NCI-H510A treated with DMSO at 0.1 percent for 48 hours (cell line): ENCODE results near the gene ZNF274.
"Not testable (repeated sequence)": the region's sequence is repeated elsewhere in the genome, so short reads cannot be mapped to it uniquely, and the experiment has no call there.

Experiments
- DNase-seq: peaks from one replicate; lab custom pipeline; 2025; lab: John Stamatoyannopoulos, UW

Gene ZNF274

GRCh38 chr19:58182989-58183816 is at the start of gene ZNF274:
TSS of gene ZNF274 (plus strand) at chr19:58183061. CDS start at chr19:58183966, 905 bp downstream.
- DNase-seq = peak; percentile 72

- no peak for DNase-seq
Measured at GRCh38 chr19:58134244-58134643, 48.6 kb upstream of the ZNF274 start.

- DNase-seq = no peak
Measured at GRCh38 chr19:58145849-58146248, 37.0 kb upstream of the ZNF274 start.

GRCh38 chr19:58147475-58147874 is 35.4 kb upstream of the ZNF274 start:
- not testable (repeated sequence) for DNase-seq

GRCh38 chr19:58150328-58150921 is 32.4 kb upstream of the ZNF274 start, which contains the start of gene ZNF329:
TSS of gene ZNF329 (minus strand) at chr19:58150789. CDS start at chr19:58129503, 21,286 bp downstream.
- peak; percentile 64 for DNase-seq

GRCh38 chr19:58153386-58153785 is 29.5 kb upstream of the ZNF274 start:
- DNase-seq = no peak

GRCh38 chr19:58154287-58154678 is 28.6 kb upstream of the ZNF274 start:
- no peak for DNase-seq

- DNase-seq = peak; percentile 71
Measured at GRCh38 chr19:58154679-58155648, 27.9 kb upstream of the ZNF274 start.

GRCh38 chr19:58157045-58157728 is 25.7 kb upstream of the ZNF274 start:
- DNase-seq = no peak

GRCh38 chr19:58166268-58166667 is 16.6 kb upstream of the ZNF274 start:
- no peak for DNase-seq

GRCh38 chr19:58166708-58167280 is 16.1 kb upstream of the ZNF274 start:
- DNase-seq = no peak

- no peak for DNase-seq
Measured at GRCh38 chr19:58170860-58171259, 12.0 kb upstream of the ZNF274 start.

- no peak for DNase-seq
Measured at GRCh38 chr19:58181902-58182576, 822 bp upstream of the ZNF274 start.

- no peak for DNase-seq
Measured at GRCh38 chr19:58182577-58182988, 278 bp upstream of the ZNF274 start.

- no peak for DNase-seq
Measured at GRCh38 chr19:58183817-58184215, 955 bp downstream of the ZNF274 start.

GRCh38 chr19:58196901-58197616 is 14.2 kb downstream of the ZNF274 start:
- no peak for DNase-seq

GRCh38 chr19:58203814-58204475 is 21.1 kb downstream of the ZNF274 start:
- no peak for DNase-seq

- no peak for DNase-seq
Measured at GRCh38 chr19:58204566-58204965, 21.7 kb downstream of the ZNF274 start.

- no peak for DNase-seq
Measured at GRCh38 chr19:58209577-58209976, 26.7 kb downstream of the ZNF274 start.
